ENCODE results near the gene METTL27. TPM values are rescaled to one million over a fixed set of nuclear protein-coding genes. Genes with fewer than 3 reads are reported as not detected.

METTL27 gene
- total and polyA plus RNA-seq, 2 donors (not counting 1 experiment from before 2014, with no cell fraction given): 2.1 to 15.7 TPM

DNA sequence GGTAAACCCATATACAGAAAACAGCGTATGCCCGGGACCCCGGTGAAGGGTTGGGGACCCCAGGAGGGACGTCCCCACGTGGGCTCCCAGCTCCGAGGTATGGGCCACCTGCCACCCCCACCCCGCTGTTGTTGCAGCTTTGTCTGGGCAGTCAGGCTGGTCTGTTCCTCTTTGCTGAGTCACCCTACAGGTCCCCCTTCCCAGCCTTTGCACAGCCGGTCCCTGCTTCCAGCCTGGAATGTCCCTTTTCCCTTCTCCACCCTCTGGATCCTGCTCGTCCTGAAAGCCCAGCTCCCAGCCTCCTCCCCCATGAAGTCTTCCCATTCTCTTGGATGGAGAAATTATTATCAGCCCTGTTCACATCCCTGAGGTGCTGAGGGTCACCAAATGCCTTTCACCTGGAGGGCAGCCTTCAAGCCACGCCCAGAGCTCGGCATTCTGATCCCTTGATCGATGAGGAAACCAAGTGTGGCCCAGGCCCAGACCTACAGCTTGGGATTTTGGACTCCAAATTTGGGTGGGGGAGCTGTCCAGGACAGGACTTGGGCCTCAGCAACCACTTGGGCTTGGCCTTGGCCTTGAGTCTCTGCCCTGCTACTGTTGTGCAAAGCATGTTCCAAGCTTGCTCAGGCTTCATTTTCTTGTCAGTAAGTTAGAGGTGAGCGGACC is 8.9 kb downstream of the METTL27 start:
- H3K4me2 ChIP-seq (ENCODE audit: extremely low read depth, insufficient read depth, low read length): no peak overlapping the region
- no peaks in the 10 kb centered on the region for H3K27me3 ChIP-seq (ENCODE audit: control insufficient read depth, insufficient read depth, low read length)
- no peak for TF ChIP-seq EZH2 (IDR thresholded peaks at IDR 0.05; ENCODE audit: low read length, missing control alignments)
- TF ChIP-seq, protein P1, sequence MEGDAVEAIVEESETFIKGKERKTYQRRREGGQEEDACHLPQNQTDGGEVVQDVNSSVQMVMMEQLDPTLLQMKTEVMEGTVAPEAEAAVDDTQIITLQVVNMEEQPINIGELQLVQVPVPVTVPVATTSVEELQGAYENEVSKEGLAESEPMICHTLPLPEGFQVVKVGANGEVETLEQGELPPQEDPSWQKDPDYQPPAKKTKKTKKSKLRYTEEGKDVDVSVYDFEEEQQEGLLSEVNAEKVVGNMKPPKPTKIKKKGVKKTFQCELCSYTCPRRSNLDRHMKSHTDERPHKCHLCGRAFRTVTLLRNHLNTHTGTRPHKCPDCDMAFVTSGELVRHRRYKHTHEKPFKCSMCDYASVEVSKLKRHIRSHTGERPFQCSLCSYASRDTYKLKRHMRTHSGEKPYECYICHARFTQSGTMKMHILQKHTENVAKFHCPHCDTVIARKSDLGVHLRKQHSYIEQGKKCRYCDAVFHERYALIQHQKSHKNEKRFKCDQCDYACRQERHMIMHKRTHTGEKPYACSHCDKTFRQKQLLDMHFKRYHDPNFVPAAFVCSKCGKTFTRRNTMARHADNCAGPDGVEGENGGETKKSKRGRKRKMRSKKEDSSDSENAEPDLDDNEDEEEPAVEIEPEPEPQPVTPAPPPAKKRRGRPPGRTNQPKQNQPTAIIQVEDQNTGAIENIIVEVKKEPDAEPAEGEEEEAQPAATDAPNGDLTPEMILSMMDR (conservative IDR thresholded peaks at IDR 0.05 in 1 of 2, IDR thresholded peaks at IDR 0.05 in 1 of 2; ENCODE audit: low read depth in 1 of 2, low read length in 2 of 2): no peak
- H4K20me1 ChIP-seq (ENCODE audit: control insufficient read depth, extremely low read depth, insufficient read depth, low read length): no peaks in the 10 kb centered on the region
- no peak overlapping the region for H3K9ac ChIP-seq (ENCODE audit: insufficient read depth, low read length)
- H3K9me3 ChIP-seq (ENCODE audit: control insufficient read depth, insufficient read depth, low read depth, low read length): no peaks in the 10 kb centered on the region
- H3K79me2 ChIP-seq (ENCODE audit: control insufficient read depth, insufficient read depth, low read length): no peaks in the 10 kb centered on the region
- peaks cover 7% of the 10 kb centered on the region for H3K4me1 ChIP-seq (ENCODE audit: control insufficient read depth, extremely low read depth, insufficient read depth, low read length)
- H3K27ac ChIP-seq (ENCODE audit: insufficient read depth, low read length): no peak overlapping the region
- no peaks in the 10 kb centered on the region for H3K36me3 ChIP-seq (ENCODE audit: control insufficient read depth, insufficient read depth, low read length)
- H2AFZ ChIP-seq (ENCODE audit: low read length): no peak overlapping the region
- DNase-seq (ENCODE audit: low read depth in 2 of 2): no peak
- H3K4me3 ChIP-seq (replicated peaks in 1 of 4; ENCODE audit: control extremely low read depth in 1 of 4, insufficient read depth in 1 of 4, low read depth in 3 of 4, low read length in 4 of 4): no peak overlapping the region

DNA sequence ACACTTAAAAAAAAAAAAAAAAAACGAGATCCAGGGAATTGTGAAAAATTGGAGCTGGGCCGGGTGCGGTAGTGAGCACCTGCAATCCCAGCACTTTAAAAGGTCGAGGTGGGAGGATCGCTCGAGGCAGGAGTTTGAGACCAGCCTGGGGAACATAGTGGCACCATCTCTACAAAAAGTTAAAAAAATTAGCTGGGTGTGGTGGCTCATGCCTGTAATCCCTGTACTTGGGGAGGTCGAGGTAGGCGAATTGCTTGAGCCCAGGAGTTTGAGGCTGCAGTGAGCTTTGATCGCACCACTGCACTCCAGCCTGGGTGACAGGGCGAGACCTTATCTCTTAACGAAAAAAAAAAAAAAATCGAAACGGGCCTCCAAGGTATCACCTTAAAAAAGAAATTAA is 9.5 kb downstream of the METTL27 start:
- H3K27ac ChIP-seq (ENCODE audit: insufficient read depth, low read length): no peak overlapping the region
- no peaks in the 10 kb centered on the region for H3K36me3 ChIP-seq (ENCODE audit: control insufficient read depth, insufficient read depth, low read length)
- no peaks in the 10 kb centered on the region for H3K79me2 ChIP-seq (ENCODE audit: control insufficient read depth, insufficient read depth, low read length)
- H3K4me1 ChIP-seq (ENCODE audit: control insufficient read depth, extremely low read depth, insufficient read depth, low read length): peaks cover 10% of the 10 kb centered on the region
- H4K20me1 ChIP-seq (ENCODE audit: control insufficient read depth, extremely low read depth, insufficient read depth, low read length): no peaks in the 10 kb centered on the region
- H3K27me3 ChIP-seq (ENCODE audit: control insufficient read depth, insufficient read depth, low read length): no peaks in the 10 kb centered on the region
- no peaks in the 10 kb centered on the region for H3K9me3 ChIP-seq (ENCODE audit: control insufficient read depth, insufficient read depth, low read depth, low read length)
- DNase-seq (ENCODE audit: low read depth in 2 of 2): no peak
- no peak overlapping the region for H3K4me3 ChIP-seq (replicated peaks in 1 of 4; ENCODE audit: control extremely low read depth in 1 of 4, insufficient read depth in 1 of 4, low read depth in 3 of 4, low read length in 4 of 4)
- H3K4me2 ChIP-seq (ENCODE audit: extremely low read depth, insufficient read depth, low read length): no peak overlapping the region
- no peak overlapping the region for H3K9ac ChIP-seq (ENCODE audit: insufficient read depth, low read length)
- H2AFZ ChIP-seq (ENCODE audit: low read length): no peak overlapping the region
- TF ChIP-seq, protein P1 (conservative IDR thresholded peaks at IDR 0.05 in 1 of 2, IDR thresholded peaks at IDR 0.05 in 1 of 2; ENCODE audit: low read depth in 1 of 2, low read length in 2 of 2): no peak
- TF ChIP-seq EZH2 (IDR thresholded peaks at IDR 0.05; ENCODE audit: low read length, missing control alignments): no peak

DNA sequence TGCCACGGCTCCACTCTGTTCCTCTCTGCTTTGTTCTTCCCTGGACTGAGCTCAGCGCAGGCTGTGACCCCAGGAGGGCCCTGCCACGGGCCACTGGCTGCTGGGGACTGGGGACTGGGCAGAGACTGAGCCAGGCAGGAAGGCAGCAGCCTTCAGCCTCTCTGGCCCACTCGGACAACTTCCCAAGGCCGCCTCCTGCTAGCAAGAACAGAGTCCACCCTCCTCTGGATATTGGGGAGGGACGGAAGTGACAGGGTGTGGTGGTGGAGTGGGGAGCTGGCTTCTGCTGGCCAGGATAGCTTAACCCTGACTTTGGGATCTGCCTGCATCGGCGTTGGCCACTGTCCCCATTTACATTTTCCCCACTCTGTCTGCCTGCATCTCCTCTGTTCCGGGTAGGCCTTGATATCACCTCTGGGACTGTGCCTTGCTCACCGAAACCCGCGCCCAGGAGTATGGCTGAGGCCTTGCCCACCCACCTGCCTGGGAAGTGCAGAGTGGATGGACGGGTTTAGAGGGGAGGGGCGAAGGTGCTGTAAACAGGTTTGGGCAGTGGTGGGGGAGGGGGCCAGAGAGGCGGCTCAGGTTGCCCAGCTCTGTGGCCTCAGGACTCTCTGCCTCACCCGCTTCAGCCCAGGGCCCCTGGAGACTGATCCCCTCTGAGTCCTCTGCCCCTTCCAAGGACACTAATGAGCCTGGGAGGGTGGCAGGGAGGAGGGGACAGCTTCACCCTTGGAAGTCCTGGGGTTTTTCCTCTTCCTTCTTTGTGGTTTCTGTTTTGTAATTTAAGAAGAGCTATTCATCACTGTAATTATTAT is 10.3 kb downstream of the METTL27 start:
- peaks cover 13% of the 10 kb centered on the region for H3K4me1 ChIP-seq (ENCODE audit: control insufficient read depth, extremely low read depth, insufficient read depth, low read length)
- no peaks in the 10 kb centered on the region for H3K9me3 ChIP-seq (ENCODE audit: control insufficient read depth, insufficient read depth, low read depth, low read length)
- no peak overlapping the region for H3K27ac ChIP-seq (ENCODE audit: insufficient read depth, low read length)
- TF ChIP-seq EZH2 (IDR thresholded peaks at IDR 0.05; ENCODE audit: low read length, missing control alignments): no peak
- H4K20me1 ChIP-seq (ENCODE audit: control insufficient read depth, extremely low read depth, insufficient read depth, low read length): no peaks in the 10 kb centered on the region
- no peak overlapping the region for H3K9ac ChIP-seq (ENCODE audit: insufficient read depth, low read length)
- no peaks in the 10 kb centered on the region for H3K79me2 ChIP-seq (ENCODE audit: control insufficient read depth, insufficient read depth, low read length)
- H3K4me2 ChIP-seq (ENCODE audit: extremely low read depth, insufficient read depth, low read length): no peak overlapping the region
- H3K36me3 ChIP-seq (ENCODE audit: control insufficient read depth, insufficient read depth, low read length): no peaks in the 10 kb centered on the region
- no peak for DNase-seq (ENCODE audit: low read depth in 2 of 2)
- no peak overlapping the region for H3K4me3 ChIP-seq (replicated peaks in 1 of 4; ENCODE audit: control extremely low read depth in 1 of 4, insufficient read depth in 1 of 4, low read depth in 3 of 4, low read length in 4 of 4)
- H3K27me3 ChIP-seq (ENCODE audit: control insufficient read depth, insufficient read depth, low read length): no peaks in the 10 kb centered on the region
- no peak overlapping the region for H2AFZ ChIP-seq (ENCODE audit: low read length)
